H1 (cell line): Measurements from ENCODE around the gene RTN4. TPM values are rescaled to one million over a fixed set of nuclear protein-coding genes. Genes with fewer than 3 reads are reported as not detected.

Experiments
- BACH1 ChIP-seq: IDR thresholded peaks from 2 replicates; pipeline ENCODE4 v1.6.1; 2012; ENCODE audit warnings: low read length, improper control_type of control experiment
- CEBPB ChIP-seq: IDR thresholded peaks from 2 replicates; pipeline ENCODE4 v1.6.1; 2012; ENCODE audit warnings: low read depth, low read length
- EGR1 ChIP-seq: IDR thresholded peaks from 2 replicates; pipeline ENCODE4 v1.6.1; 2011; ENCODE audit warnings: low read depth, low read length, borderline replicate concordance
- HDAC2 ChIP-seq, 2 experiments: fragments of 300-600 bp in 1 of 2; sonication (generic) in 1 of 2; IDR thresholded peaks; 2 replicates each; pipeline ENCODE4 v1.6.1; 2011 to 2012; ENCODE audit warnings: low read depth in 2 of 2, low read length in 2 of 2, mild to moderate bottlenecking in 2 of 2, moderate library complexity in 2 of 2, borderline replicate concordance in 1 of 2, inconsistent platforms in 1 of 2
- JUND ChIP-seq: IDR thresholded peaks from 2 replicates; pipeline ENCODE4 v1.6.1; 2011; ENCODE audit warnings: mild to moderate bottlenecking, improper control_type of control experiment, low read length
- PHF8 ChIP-seq: fragments of 200-600 bp; sonication (generic); conservative IDR thresholded peaks from 2 replicates; pipeline ENCODE4 v1.7.1; 2012; ENCODE audit warnings: low read depth, mild to moderate bottlenecking, inconsistent platforms, low read length, moderate library complexity
- SUZ12 ChIP-seq: fragments of 200-600 bp; sonication (generic); IDR thresholded peaks from 2 replicates; pipeline ENCODE4 v1.6.1; 2012; ENCODE audit warnings: mild to moderate bottlenecking, inconsistent platforms, low read length, moderate library complexity, mixed read lengths
- polyA plus RNA-seq, 7 experiments: library from polyadenylated mRNA; depleted of rRNA in 3 of 7; stranded (reverse) in 5 of 7; unstranded in 2 of 7; fragments of >200 nt in 5 of 7; fragments of 200-250 nt in 2 of 7; gene quantifications; 1 replicate in 5 of 7; 2 replicates in 1 of 7; 4 replicates in 1 of 7; pipeline versions ENCODE4 v1.2.1 to v1.2.3, GENCODE V29; 2011 to 2013; ENCODE audit warnings: missing spikeins in 2 of 7, mixed read lengths in 2 of 7
- total RNA-seq: library from RNA; stranded (reverse); fragmentation: NEBNext Ultra II Directional; extraction: Animal tissue kit (Norgen Biotek cat#: 25700); gene quantifications from 2 replicates; pipeline ENCODE4 v1.2.1, GENCODE V29; 2021

The RTN4 gene
- total and polyA plus RNA-seq, 2 of the 8 experiments (the other 6 are each of a cell fraction or from before 2014, with no cell fraction given) = 179 to 242 TPM

DNA sequence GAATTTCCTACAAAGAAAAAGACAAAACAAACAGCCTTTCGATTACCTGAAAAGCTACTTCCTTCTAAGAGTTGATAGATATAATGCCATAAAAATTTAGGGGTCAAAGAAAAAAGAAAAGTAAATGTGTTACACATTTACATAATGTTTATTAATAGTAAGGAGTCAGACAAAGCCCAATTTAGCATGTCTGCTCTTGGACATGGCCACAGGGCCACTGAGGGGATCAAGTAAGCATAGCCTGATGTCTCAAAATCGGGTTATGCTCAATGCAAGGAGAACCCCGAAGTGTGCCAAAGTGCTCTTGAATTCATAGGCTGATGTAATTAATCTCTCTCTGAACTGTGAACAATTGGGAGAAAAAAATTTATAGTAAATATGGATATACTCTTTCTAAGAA lies 61.6 kb downstream of the RTN4 start (continued):
- TF ChIP-seq EGR1 (no peak), CEBPB (no peak), BACH1 (no peak), SUZ12 (no peak), HDAC2 (IDR thresholded peaks at IDR 0.05; ENCODE audit: borderline replicate concordance in 1 of 2, low read depth in 2 of 2, low read length in 2 of 2) (no peak), PHF8 (no peak), JUND (no peak)
